HG02852 (cell line): ENCODE measurements around the gene CBARP.

Experiments used
- ATAC-seq: cut with Tn5 transposase; IDR thresholded peaks from one replicate; pipeline ENCODE4 v1.9.1; 2021; ENCODE audit warnings: mild to moderate bottlenecking, moderate library complexity; ENCODE audit not compliant: unreplicated experiment

Gene CBARP

DNA sequence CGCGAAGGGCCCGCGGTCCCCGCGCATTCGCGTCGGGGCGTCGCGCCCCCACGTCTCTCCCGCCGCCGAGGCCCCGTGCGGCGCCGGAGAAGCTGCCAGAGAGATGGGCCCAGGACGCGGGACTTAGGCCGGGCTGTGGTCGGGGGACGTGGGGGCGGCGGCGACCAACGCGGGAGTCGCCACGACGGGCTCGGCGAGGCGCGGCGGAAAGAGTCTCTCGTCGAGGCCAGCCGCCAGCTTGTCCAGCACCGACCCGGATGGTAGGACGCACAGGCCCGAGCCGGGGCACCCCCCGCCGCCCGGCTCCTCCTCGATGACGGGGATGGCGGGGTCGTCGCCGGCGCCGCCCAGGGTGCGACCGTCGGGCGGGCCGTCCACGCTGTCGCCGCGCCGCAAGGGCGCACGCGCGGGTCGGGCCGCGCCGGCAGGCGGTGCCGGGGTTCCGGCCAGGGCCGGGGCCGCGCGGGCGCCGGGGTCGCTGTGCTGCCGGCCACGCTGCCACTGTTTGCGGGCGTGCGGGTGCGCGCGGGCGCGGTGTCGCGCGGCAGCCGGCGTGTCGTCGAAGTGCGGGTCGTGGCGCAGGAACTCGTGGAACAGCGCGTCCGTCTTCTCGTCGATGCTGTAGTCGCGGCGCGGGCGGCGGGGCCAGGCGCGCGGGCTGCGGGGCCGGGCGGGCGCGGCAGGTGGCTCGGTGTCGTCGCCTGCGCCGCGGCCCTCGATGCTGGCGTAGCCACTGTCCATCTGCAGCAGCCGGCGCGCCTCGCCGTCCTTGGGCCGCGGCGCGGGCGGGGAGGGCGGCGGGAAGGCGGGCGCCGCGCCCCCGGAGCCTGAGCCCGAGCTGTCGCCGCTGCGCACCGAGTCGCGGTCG lies 8.5 kb downstream of the CBARP start:
- ATAC-seq, result no peak

DNA sequence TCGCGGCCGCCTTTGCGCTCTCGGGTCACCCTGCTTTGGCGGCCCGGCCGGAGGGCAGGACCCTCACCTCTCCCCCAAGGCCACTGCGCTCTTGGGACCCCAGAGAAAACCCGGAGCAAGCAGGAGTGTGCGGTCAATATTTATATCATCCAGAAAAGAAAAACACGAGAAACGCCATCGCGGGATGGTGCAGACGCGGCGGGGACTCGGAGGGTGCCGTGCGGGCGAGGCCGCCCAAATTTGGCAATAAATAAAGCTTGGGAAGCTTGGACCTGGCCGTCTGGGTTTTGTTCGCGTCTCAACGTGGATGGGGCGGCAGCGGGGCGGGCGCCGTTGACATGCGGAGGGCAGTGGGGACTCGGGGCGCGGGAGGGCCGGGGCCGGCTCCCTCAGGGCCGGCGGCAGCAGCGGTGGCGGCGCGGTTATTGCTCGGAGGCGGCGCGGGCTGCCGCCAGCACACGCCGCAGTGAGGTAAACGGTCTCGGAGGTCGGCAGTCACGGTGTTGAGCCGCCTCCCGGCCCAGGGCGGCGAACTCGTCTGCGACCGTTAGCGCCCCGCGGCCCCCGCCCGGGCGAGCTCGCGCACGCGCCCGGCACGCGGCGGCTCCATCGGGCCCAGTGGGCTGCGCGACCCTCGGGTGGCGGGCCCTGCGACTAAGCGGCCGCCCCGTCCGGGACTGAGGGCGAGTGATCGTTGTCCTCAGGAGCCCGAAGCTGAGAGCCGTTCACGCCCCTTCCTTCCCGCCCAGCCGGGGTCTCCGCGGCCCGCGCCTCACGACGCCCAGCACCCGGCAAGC lies 9.4 kb downstream of the CBARP start:
- no peak for ATAC-seq

DNA sequence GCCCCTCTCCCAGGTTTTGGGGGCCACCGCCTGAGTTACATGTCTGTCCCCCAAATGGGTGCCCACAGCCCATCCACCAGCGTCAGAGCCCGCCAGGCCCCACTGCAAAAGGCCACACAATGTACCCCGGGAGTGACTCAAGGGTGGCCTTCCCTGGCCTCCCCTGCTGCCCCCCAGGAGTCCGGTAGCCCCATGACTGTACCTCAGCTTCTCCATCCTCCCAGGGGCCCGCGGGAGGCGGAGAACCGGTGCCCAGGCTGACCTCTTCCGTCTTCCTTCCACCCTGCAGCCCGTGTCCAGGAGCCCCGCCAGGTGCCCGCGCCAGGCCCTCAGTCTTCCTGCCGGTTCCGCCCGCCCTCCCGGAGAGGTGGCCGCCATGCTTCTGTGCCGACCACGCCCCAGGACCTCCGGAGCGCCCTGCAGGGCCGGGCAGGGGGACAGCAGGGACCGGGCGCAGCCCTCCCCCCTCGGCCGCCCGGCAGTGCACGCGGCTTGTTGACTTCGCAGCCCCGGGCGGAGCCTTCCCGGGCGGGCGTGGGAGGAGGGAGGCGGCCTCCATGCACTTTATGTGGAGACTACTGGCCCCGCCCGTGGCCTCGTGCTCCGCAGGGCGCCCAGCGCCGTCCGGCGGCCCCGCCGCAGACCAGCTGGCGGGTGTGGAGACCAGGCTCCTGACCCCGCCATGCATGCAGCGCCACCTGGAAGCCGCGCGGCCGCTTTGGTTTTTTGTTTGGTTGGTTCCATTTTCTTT lies 10.3 kb downstream of the CBARP start:
- no peak for ATAC-seq

DNA sequence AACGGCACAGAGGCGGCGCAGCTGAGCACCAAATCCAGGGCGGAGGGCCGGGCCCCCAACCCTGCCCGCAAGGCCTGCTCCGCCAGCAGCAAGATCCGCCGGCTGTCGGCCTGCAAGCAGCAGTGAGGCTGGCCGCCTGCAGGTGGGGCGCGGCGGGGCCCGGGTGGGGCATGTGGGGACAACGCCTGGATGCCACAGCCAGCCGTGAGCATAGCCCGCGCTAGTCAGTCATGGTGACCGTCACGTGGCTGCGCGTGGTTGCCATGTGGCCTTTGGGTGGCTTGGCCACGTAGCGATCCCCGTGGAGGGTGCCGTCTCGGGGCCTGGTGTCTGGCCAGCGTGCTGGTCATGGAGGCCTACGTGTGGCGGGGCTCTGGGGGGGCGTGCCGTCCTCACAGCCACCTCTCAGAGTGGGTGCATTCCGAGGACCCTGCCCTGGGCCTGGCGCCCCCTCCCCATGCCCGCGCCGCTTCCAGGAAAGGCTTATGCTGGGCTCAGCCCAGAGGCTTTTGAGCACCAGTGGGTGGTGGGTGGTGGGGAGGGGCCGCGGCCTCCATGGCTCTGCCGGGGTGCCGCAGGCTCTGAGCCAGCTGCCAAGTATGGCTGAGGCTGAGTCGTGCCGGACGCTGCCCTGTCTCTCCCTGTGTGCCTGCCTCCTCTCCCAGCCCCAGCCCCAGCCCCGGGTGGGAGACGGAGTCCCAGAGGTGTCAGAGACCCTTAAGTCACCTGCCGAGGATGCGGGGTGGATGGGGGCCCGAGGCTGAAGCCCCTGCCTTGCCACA lies 11.1 kb downstream of the CBARP start:
- no peak for ATAC-seq

DNA sequence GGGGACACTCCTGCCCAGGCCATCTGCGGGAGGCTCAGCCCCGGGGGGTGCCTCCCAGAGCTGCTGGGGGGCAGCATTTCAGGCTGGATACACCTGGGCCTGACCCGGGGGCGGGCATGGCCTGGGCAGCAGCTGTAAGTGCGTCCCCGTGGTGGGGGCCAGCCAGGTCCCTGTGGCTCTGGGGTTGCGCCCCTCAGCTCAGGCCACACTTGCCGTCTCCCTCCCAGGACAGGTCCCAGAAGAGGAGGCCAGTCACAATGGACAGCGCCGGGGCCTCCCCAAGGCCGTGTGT lies 11.6 kb downstream of the CBARP start:
- no peak for ATAC-seq

DNA sequence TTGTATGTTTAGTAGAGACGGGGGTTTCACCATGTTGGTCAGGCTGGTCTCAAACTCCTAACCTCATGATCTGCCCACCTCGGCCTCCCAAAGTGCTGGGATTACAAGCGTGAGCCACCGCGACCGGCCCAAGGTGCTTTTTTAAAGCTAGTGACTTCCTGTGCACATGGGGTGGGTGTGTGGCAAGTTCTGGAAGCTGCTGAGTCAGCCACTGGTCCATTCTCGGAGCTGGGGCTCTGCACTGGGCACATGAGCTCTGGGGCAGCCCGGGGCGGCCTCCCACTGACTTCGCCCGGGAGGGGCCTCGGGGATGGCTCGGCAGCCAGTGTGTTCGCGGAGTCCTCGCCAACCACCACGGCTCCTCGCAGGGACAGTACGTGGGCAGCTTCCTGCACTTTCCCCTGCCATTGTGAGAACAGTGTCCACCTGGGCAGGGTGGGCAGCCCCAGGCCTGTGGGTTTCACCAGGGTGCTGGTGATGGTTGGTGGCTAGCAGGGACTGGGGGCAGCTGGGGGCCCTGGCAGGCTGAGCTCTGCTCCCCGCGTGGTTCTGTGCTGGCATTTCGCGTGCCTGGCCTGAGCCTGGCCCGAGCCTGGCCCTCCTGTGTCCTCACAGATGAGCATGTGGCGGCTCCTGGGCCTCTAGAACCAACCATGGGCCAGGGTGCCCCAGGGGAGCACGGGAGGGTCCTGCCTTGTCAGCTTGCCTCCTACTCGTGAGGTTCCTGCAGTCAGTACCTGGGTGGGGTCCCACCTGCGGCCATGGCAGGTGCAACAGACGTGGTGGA lies 12.2 kb downstream of the CBARP start:
- no peak for ATAC-seq

DNA sequence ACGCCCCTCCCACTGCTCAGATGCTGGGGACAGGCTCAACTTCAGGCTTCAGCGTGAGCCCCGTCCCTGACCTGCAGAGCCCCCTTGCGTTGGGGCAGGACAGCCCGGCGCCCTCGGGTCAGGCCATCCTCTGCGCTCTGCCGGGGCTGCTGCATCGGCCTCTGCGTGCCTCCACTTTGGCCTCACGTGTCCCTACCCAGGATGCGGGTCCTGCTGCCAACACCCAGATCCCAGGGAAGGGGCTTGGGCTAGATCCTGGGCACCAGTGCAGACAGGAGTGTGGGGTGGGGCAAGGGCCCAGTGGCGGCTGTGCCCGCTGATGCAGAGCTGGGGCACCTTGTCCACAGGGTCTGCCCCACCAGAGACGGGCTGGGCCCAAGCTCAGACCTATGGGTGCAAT lies 13.0 kb downstream of the CBARP start:
- no peak for ATAC-seq

DNA sequence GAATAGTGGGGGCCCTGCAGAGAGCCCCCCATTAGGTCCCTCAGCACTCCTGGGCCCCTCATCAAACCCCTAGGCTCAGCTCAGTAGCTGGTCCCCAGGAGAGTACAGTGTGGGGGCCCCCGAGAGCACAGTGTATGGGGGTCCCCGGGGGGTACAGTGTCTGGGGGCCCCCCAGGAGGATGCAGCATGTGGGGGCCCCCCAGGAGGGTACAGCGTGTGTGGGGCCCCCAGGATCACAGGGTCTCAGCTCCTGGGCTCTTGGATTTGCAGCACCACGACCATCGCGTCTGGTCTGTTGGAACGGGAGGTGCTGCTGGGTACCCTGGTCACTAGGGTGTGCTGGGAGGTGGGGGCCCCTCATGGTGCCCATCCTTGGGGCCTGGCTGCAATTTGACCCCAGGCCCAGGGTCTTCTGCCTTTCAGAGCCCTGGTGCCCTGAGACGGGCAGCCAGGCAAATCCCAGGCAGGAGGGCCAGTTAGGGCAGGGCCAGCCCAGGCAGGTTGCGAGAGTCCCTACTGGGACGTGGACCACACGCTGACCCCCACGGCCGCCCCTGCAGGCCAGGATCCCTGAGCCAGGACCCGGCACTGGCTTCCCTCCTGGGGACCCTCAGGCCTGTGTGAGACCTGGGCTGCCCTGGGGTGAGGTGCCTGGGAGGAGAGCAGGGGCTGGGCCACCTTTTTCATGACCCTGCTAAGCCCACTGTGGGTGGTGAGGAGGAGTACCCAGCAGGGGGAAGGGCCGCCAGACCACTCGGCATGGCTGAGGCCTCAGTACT lies 13.6 kb downstream of the CBARP start:
- no peak for ATAC-seq

DNA sequence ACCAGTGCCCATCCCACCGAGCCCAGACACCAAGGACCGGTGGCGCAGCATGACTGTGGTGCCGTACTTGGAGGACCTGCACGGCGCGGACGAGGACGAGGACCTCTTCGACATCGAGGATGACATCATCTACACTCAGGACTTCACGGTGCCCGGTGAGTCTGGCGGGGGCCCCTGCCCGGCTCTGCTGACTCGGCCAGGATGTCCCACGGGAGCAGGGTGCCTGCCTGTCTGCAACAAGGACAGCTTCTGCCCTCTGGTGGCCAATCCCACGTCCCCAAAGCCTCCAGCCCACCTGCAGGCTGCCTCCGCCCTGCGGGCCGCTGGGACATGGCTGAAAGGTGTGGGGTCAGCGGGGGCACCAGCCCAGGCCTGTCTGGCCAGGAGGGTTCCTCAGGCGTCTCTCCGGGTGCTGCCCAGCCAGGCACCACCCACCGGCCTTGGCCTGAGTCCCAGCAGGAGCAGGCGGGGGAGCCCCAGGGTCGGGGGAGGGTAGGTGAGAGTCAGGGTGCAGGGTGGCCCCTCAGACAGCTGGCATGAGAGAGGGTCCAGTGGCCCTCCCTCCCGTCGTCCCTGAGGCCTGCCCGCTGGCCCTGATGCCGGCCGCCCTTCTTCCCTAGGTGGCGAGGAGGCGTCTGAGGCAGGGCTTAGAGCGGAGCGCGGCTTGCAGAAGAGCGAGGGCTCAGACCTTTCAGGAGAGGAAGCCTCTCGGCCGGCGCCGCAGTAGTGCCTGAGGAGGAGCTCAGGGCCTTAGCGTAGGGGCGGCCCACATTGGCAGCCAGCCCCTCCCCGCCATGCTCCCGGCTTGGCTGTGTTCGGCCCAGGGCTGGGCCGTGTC lies 14.6 kb downstream of the CBARP start:
- no peak for ATAC-seq

DNA sequence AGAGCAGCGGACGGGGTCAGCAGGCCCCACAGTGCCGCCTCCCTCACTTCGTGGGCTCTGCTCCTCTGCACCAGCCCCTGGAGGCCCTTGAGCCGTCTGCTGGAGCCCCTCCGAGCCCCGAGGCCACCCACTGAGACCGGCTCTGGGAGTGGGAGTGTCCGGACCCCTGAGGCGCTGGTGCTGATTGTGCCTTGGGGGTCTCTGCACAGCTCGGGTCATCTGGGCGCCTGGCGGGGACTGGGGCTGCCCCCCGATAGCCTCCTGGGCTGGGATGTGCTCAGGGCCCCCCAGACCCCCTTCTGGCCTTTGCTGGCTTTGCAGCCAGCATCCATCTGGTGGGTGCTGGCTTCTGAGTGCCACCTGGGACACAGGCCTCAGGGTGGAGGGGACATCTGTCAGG lies 15.4 kb downstream of the CBARP start:
- no peak for ATAC-seq

DNA sequence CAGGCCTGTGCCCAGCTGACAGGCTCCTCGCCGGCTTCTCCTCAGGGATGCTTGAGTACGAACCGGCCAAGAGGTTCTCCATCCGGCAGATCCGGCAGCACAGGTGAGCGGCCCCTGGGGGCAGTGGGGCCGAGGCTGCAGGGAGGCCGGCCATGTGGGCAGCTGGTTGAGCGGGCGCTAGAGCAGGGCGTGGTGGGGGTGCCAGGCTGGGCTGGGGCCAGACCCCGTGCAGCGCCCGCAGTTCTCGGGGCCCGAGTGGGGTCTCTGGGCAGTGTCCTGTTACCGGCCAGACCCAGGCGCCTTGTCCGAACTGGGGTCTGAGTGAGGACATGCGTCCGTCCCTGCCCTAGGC lies 15.9 kb downstream of the CBARP start:
- ATAC-seq, result no peak

DNA sequence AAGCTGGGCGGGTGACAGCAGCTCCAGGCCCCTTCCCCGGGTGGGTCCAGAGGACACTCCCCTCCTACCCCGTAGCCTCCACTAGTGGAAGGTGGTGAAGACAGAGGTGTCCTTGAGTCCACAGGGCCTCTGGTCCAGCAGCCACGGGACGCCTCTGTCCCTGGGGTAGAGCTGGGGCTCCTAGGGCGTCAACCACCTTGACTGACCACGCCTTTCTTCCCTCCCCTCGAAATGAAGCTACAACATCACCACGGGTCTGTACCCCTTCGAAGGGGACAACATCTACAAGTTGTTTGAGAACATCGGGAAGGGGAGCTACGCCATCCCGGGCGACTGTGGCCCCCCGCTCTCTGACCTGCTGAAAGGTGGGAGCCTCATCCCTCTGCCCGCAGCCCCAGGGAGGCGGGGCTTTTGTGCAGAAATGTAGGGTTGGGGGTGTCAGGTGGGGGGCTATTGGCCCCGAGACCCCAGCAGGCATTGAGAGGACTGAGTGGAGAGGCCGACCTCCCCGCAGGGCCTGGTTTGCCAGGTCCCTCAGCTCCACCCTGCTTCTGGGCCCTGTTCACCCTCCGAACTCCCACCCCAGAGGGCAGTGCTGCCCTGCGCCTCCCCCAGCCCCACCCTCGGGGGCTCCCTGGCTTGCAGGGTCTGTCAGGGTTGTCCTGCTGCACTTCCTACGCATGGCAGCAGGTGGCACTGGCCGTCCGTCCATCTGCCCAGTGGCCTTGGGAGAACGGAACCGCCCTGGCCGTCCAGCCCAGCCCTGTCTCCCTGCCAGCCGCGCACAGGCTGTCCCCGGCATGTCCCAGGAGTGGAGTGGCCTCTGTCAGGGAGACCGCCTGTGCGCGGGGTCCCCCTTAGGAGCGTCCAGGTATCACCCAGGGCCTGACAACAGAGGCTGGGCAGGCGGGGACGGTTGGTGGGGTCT lies 16.6 kb downstream of the CBARP start:
- ATAC-seq, result no peak

DNA sequence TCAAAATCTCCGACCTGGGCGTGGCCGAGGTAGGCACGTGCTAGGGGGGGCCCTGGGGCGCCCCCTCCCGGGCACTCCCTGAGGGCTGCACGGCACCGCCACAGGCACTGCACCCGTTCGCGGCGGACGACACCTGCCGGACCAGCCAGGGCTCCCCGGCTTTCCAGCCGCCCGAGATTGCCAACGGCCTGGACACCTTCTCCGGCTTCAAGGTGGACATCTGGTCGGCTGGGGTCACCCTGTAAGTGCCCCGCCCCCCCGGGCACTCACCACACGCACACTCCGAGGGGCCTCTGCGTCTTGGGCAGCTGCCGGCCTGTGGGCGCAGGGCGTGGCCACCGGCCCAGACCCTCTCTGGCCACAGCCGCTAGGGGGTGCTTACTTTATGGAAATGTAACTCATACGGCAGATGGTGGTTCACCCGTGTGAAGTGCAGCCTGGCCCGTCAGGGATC lies 17.3 kb downstream of the CBARP start:
- ATAC-seq, result no peak

DNA sequence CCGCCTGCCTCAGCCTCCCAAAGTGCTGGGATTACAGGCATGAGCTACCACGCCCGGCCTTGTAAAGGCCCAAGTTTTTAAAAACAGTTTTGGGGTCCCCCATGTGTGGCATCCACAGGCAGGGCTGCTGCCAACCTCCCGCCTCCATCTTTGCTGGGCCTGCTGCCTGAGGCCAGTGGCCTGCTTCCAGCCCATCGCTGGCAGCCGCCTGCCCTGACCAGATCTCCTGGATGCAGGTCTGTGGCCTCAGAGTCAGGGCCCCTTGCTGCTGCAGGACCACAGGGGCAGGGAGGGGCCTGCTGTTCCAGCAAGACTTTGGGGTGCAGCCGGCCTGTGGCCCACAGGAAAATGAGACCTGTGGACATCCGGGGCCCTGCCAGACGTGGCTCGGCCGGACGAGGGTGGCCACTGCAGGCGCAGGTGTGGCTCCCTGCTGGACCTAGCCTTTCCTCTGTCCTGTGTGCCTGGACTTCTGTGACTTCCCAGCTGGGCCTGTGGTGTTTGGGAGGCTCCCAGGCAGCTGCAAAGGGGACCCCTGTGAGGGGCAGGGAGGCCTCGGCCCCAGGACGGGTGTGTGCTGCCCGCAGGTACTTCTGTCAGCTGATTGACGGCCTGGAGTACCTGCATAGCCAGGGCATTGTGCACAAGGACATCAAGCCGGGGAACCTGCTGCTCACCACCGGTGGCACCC lies 17.9 kb downstream of the CBARP start:
- ATAC-seq, result no peak

DNA sequence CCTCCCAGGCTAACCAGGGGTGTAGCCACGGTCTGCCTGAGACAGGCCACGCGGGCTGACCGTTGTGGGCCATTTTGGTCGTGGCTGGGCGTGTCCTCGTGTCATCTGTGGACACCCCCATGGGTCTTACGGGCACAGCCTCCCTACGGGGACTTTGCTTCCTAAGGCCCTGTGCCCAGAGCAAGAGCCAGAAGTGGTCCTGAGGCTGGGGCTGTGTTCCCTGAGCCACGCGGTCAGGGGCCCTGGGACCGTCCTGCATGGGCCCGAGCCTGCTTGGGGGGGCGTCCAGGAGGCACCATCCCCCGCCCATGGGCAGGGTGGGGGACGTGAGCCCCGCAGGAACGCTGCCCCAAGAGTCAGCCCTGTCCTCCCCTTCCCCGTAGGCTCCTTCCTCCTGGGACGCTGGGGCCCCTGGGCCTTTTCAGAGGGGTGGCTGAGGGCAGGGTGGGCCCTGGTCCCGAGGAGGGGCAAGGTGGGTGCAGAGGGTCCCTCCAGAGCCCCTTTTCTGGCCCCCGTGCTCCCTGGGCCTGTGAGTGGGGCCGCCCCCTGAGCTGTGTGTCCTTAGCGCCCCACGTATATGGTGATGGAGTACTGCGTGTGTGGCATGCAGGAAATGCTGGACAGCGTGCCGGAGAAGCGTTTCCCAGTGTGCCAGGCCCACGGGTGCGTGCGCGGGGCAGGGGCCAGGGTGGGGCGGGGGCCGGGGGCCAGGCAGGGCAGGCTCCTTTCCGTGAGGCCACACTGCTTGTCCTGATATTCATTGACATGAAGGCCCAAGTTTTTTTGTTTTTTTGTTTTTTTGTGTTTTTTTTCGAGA lies 18.8 kb downstream of the CBARP start:
- ATAC-seq, result no peak

DNA sequence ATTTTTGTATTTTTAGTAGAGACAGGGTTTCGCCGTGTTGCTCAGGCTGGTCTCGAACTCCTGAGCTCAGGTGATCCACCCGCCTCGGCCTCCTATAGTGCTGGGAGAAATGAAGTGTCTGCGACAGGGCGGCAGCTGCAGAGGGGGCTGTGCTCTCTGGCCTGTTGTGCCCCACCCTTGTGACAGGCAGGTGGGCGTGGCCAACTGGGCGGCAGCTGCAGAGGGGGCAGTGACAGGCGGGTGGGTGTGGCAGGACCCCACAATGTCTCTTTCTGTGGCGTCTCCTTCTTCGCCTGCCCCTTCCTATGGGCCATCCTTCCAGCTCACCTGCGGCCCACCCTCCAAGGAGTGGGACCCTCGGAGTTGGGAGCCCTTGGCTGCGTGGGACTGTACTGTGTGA lies 20.4 kb downstream of the CBARP start:
- ATAC-seq, result no peak
